HCEC 1CT (cell line): ENCODE measurements around the gene DTX4.
A peak's percentile ranks its signal among the peaks of the same experiment; 100 is the strongest.

Experiments used
- DNase-seq: peaks from one replicate; pipeline ENCODE4 v3.0.0-alpha.2; 2017

Gene DTX4

DNA sequence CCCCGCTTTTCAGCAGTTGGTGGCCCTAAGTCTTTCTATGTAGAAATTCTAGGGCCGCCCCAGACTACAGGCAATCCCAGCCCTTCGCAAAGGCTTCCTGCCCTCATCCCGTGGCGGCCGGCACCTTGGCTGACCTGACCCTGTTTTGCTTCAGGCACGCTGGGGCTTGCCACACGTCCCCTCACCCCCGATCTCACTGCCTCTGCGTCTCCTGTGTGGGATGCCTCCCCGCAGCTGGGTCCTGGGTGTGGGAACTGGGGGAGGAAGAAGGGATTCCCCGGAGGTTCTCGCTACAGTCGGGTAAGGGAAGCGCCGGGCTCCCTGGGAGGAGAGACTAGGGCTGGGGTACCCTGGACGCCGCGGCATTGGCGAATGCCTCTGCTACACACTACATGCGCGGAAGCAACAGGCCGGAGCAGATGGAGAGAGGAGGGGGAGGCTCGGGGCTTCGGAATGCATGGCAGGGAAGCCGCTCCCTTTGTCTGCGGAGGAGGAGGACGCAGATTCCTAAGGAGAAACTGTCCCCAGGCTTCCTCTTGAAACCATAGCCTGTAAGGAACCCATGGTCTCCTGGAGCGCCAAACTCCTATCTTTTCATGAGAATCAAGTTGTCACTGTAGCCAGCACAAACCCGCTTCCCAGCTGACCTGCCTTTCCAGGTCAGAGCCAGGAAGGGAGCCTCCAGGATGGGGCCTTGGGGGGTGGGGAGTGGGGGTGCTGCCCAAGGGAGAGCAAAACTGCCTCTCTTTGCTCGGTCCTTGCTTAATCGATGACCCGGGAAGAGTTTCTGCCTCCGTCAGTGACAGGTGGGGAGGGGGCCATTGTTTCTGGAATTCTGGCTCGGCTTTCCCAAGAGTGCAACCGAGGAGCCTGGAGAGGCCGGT, 1.4 kb downstream of the DTX4 start:
- DNase-seq = peak; percentile 17

DNA sequence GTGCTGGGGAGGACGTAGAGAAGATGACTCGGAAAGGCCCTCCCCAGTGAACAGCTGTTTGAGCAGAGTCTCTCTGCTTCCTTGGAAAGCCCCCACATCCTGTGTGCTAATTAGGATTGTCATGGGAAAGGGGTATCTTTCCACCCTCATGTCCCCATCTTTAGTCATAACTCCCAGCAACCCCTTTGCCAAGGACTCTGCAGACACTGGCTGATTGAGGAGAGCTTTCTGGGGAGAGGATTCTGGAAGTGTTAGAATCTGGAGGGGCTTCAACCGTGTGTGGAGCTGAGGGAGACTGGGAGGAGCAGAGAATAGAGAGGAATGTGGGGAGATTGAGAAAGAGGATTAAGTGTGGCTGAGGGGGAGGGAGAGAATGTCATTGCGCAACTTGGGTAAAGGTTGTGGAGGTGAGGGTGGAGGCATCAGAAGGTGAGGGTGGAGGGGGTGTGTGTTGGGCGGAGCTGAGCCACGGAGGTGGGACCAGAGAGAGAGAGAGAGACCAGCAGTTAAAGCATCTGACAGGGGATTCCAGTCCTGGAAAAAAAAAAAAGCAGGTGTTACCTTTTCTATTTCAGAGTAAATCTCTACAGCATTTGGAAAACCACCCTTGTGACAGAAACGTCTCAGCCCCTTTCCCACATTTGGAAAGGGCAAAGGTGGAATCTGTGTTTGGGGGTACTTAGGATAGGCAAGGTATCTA, 2.2 kb downstream of the DTX4 start:
- DNase-seq = peak; percentile 45

DNA sequence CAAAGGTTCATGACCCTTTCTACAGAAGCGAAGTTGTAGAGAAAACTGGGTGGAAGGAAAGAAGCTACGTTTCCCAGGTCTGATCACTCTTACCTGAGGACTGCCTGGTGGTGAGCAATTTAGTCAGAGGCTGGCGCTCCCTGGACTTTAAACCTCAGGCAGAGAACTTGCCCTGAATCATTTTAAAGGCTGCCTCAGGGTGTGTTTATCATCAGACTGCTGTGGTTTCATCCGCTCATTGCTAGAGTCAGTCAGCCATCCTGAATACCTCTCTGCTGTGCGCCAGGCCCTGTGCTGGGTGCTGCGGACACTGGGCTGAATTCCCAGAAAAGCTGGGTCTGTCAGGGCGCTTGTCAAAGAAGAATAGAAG, 2.7 kb downstream of the DTX4 start:
- peak; percentile 61 for DNase-seq

DNA sequence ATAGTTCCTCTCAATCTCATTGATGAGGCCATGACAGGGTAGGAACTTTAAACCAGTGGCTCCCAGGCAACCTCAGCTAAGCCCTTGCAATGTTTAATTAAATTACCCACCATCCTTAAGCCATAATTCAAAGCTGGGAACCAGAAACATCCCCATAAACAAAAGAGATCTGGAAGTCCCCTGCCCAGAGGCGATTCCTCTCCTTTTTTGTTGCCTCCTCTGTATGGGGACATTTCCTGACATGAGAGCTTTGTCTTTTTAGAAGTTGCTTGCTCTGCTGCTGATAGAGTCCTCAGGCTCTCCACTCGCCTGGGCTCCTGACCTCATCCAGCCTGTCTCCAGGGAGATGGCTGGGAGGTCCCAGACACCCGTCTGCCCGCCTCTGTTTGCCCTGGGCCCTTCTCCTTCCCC, 3.2 kb downstream of the DTX4 start:
- no peak for DNase-seq

DNA sequence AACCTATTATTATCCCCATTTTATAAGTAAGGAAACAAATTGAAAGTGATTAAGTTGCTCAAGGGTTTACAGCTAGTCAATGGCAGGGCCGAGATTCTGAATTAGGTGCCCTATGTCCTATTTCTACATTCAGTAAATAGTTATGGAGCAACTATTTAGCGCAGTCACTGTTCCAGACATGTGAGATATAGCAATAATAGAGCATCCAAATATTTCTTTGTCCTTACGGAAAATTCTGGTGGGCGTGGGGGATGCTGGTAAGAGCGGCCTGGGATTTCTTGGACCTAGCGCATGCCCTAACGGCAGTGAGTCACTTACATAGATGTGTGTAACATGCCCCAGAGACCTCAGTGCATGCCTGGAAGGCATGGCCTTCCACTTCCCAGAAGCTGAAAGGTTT, 4.4 kb downstream of the DTX4 start:
- DNase-seq = no peak

DNA sequence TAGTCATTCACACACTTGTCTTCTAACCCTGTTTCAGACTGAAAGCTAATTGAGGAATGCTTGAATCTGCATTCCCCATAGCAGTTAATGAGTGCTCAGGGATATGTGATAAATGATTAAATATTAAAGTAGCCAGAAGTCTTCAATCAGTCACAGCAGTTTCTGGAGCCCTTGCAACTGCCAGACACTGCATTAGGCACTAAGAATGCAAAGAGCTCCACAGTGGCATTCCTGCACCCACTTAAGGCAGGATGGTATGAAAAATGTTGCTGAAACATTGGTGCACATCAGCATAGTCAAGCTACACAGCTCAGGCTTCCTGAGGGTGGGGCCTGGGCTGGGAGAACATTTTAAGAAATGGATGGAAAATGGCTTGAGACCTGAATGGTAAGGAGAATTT, 6.5 kb downstream of the DTX4 start:
- no peak for DNase-seq

DNA sequence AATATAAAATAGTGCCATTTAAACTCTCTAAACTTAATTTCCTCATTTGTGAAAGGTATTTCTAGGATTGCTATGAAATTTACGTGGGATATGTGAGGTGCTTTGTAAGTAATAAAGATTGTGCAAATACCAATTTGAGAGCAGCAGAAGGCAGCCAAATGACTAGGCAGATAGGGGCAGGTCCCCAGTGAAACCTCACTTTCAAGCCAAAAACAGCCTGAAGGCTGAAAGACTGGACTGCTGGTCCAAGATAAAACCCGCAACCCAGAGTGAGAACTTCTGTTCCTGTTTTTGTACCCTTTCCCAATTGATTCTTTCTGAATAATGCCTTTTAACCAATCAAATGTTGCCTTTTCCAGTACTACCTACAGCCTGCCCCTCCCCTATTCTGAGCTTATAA, 7.2 kb downstream of the DTX4 start:
- DNase-seq = no peak

DNA sequence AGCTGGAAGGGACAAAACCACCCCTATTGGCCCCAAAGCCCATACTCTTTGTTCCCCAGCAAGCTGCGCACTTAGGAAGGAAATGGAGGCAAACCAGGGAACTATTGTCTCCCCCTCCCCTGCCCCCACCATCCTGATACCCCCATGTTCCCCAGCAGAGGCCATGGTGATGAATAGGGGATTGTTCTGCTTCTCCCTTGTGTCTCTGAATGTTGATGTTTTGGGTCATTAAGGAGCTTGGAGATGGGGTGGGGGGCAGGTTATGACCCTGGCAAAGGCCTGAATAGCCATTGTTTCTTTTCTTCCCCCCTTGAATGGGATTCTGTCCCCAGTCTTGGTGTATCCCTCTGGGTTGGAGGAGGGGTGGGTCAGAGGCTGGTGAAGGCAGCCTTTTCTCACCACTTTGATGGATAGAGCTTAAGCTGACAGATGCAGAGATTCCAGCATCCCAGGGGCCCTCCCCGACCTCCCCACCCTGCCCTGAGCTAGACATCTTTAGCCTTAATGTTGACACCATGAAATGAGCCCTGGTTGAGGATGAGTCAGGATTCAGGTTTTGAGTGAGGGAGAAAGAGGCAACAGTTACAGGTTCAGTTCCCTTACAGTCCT, 8.3 kb downstream of the DTX4 start:
- DNase-seq = no peak

DNA sequence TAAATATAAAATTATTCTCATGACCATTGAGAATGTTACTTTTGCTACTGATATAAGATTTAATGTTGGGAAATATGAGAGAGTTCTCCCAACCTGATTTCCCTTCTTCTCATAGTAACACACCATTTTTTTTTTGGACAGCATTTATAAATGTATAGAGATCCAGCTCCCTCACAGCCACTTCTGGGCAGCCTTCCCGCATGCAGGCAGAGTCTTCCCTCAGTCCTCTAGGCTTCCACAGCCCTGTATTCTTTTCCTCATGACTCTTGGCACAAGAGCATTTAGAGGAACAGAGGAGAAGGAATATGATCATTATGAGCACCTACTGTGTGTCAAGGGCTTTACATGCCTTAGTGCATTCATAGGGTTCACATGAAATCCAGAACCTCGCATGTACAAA, 9.0 kb downstream of the DTX4 start:
- DNase-seq = no peak

DNA sequence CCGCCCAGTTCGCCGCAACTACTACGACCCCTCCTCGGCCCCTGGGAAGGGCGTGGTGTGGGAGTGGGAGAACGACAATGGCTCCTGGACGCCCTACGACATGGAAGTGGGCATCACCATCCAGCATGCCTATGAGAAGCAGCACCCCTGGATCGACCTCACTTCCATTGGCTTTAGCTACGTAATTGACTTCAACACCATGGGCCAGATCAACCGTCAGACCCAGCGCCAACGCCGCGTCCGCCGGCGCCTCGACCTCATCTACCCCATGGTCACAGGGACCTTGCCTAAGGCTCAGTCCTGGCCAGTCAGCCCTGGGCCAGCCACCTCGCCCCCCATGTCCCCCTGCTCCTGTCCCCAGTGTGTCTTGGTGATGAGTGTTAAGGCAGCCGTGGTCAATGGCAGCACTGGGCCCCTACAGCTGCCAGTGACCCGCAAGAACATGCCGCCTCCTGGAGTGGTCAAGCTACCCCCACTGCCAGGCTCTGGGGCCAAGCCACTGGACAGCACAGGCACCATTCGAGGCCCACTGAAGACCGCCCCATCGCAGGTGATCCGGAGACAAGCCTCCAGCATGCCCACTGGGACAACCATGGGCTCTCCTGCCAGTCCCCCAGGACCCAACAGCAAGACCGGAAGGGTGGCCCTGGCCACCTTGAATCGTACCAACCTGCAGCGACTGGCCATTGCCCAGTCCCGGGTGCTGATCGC, 10.0 kb downstream of the DTX4 start:
- DNase-seq = no peak

DNA sequence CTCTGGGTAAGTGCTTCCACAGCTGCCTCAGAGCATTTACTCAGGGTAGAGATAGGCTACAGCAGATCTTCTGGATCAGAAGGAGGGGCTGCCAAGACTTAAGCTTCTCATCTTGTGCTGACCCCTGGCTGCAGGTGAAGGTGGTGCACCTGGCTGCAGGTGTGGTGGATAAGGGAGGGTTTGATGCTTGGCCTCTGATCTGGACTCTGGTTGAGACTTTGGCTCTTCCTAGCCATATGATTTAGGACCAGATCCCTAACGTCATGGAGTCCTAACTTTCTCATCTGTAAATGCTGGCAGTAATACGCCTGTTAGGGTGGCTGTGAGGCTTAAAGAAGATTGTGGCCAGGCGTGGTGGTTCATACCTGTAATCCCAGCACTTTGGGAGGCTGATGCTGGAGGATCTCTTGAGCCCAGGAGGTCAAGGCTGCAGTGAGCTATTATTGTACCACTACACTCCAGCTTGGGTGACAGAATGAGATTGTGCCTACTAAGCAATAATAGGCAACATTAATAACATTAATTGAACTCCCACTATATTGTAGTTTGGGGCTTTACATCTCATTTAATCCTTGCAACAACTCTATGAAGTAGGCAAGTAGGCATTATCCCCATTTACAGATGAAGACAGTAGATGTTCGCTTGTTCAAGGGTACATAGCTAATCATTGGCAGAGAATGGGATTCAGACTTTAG, 10.7 kb downstream of the DTX4 start:
- DNase-seq = no peak

DNA sequence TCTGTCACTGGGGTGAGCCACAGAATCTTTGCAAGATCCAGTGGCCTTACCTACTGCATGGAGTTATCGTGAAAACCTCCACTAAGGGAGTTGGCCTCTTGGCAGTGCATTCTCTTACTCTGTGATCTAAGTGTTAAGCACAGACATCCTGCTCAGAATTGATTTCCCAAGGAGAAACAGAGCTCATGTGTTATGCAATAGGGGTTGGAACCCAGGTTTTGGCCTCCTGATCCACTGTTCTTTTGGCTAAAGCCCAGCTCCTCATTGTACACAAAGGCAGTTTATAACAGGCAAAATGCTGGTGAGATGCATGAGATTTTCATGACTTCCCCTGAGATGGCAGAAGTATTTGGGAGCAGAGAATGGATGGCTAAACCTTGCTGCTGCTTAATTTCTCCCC, 11.8 kb downstream of the DTX4 start:
- DNase-seq = peak; percentile 26

DNA sequence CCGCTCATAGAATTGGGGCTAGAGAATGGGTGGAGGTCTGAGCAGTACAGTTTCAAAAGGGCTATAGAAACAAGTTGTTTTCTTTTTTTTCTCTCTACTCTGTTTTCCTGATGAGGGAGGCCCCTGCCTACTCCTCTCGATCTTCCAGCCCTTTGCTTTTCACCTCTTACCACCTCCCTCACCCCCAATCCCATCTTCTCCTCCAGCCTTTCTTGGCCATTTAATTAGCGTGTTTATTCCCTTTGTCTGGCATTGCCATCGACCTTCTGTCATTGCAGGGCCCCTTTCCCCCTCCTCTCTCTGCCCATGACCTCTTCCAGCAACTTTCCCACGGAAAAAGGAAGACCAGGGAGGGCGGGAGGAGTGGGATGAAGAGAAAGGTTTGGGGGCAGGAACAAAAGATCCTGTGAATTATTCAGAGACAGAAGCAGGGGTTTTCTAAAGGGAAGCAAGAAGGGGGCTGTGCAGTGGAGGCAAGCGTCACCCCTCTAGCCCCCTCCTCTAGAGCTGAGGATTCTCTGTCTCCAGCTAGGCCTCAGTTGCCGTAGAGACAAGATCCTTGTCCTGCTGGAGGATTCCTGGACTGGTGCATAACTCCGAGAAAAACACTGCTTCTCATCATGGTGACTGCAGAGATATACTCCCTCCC, 12.9 kb downstream of the DTX4 start:
- no peak for DNase-seq

DNA sequence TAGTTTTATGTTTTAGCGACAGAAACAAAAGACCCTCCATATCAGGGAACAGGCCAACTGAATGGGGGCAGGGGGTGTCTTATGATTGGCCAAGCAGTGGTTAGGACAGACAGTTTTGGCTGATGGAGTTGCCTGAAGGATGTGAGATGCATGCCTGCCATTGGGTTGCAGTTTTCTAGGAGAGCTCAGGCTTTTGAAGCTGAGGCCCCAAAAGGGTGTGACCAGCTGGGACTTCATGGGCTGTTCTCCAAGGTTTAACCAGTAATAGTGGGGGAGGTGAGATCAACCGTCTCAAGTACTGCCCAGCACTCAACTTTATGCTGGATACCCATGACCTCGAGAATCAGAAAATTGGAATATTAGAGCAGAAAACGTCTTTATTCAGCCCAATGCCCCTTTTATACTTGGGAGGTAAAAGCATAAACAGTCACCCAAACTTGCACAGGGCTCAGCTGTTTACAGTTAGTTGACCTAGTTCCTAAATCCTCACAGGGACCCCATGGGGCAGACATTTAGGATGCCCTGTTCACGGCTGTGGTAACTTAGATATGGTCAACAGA, 13.5 kb downstream of the DTX4 start:
- no peak for DNase-seq

DNA sequence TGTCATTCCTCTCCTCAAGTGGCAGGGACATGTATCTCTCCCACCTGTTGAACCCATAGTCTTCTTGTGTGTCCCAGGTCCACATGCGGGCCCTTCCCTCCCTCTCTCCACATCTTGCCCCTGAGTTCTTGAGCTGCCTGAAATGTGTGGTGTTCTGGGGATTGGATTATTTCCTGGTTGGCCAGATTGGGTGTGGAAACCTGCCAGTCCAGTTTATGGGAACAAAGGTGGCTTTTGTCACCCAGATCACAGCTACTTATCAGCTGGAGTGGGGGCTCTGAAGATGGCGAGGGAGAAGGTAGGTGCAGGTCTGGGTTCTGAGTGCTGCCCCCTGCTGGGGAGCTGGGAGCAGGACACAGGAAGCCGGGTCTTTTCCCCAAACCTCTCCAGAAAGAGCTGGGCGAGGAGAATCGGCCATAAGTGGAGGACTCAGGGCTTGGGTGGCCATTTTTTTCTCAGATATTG, 14.2 kb downstream of the DTX4 start:
- DNase-seq = peak; percentile 15

DNA sequence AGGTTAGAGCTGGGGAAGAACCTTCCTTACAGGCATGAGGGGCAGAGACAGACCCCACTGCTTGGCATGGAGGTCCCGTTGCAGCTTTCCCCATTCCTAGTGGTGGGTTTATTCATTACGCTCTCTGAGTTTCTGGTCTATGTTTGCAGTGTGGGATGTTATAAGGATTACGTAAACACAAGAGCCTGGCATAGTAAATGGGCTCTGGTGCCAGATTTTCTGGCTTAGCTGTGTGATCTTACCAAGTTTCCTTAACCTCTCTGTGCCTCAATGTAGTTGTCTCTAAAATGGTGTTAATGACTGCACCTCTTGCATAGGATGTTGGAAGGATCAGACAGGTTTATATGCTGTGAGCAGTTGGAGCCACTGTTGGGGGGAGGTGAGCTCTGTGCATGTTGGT, 15.1 kb downstream of the DTX4 start:
- DNase-seq = no peak

DNA sequence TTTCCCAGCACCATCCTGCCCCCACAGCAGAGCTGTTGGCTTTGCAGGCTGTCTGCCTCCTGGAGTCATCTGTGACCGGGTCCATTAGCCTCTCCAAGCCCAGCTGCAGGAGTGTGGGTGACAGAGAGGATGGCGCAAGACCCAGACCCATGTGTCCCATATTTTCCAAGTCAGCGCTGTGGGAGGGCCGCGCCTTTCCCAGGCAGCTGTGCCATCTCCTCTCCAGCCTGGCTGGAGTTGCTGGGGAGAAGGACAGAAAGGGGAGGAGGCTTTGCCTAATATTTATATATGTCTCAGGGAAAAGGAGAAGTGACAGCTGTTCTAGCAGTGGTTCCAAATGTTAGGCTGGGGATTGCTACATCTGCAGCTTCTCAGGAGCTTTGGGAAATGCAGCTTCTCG, 15.7 kb downstream of the DTX4 start:
- DNase-seq = peak; percentile 49

DNA sequence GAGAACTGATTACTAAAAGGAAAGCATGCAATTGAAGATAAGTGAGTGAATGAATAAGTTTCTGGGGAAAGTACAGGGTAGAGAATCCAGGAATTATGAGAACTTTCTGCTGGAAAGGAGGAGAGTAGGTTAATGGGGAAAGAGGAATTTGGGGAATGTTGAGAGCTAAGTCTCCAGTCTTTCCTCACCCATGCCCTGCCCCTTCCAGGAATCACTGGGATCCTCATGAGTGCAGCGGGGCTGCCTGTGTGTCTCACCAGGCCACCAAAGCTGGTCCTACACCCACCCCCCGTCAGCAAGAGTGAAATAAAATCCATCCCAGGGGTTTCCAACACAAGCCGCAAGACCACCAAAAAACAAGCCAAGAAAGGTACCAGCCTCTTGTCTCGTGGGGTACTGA, 17.0 kb downstream of the DTX4 start:
- DNase-seq = no peak

DNA sequence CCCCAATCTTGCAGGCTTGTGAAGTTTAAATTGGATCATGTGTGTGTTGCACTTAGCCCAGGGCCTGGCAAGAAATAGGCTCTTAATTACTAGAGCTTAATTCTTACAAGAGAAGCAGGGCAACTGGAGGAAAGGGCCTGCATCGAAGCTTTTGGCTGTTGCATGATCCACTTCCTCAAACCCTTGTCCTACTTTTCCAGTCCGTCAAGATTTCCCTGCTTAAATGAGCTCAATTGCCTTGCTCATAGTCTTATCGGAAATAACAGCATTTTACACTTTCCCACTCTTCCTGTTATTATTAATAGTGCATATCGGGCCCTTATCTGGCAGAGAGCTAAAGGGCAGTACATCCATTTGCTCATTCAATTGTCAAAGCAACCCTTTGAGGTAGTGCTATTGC, 18.1 kb downstream of the DTX4 start:
- DNase-seq = no peak

DNA sequence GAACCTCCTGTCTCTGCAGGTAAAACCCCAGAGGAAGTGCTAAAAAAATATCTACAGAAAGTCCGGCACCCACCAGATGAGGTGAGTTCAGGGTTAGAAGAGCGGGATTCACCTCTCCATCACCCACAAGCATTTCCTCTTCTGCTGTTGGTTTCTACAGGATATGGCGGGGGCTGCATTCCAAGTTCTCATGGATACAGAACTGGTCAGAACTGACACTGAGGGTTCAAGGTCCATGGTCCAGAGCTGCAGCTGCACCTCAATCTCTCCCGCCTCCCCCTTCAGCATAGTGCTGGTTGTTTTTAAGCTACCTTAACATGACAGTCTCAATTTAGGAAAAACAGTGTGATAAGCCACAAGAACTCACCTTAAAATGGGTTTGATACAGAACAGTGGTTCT, 19.2 kb downstream of the DTX4 start:
- no peak for DNase-seq

DNA sequence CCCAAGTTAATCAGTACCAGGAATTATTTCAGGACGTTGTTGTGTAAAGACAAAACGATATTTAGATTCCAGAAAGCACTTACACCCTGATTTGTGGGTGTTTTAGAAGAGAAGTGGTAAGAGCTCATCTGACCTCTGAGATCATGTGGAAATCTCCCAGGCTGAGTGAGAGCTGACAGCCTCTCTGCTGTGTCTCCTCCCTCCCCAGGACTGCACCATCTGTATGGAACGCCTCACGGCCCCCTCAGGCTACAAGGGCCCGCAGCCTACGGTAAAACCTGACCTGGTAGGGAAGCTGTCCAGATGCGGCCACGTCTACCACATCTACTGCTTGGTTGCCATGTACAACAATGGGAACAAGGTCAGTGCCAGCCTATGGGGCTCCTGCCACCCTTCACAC, 20.0 kb downstream of the DTX4 start:
- no peak for DNase-seq
